ENCODE data around the gene KRTAP10-1. TPM values are rescaled to one million over a fixed set of nuclear protein-coding genes. Genes with fewer than 3 reads are reported as not detected.

Gene KRTAP10-1
- total and polyA plus RNA-seq, 2 donors from 2014 or later, result not detected

DNA sequence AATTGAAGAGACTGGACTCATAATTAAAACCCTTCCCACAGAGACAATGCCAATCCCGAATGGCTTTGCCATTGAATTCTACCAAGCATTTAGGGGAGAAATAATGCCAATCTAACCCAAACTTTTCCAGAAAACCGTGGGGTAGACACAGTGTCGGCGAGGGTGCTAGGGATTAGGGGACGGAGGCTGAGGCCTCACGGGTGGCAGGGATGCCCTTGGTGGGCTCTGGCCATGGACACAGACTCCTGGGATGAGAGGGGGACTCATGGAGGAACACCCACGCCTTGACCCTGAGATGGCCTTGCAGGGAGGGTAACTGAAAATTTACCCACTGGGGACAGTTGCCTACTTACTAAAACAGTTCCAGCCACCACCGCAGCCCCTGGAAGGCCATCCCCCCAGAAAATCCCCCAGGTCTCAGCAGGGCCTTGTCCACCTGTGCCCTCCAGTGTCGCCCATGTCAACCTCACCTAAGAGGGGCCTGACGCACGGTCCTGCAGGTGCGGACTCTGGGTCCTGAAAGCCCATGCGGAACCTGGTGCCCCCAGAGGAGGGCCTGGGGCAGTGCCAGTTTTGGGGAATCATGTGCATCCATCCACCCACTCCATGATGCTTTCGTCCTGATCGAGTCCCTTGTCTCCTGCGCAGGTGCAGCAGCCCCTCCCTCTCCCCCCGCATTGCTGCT lies 38.5 kb upstream of the KRTAP10-1 start:
- Histone ChIP-seq H3K4me1 (ENCODE audit: control insufficient read depth in 2 of 3, insufficient read depth in 2 of 3, low read depth in 1 of 3, low read length in 3 of 3) (no peaks in the 10 kb centered on the region), H3K9ac (ENCODE audit: low read length in 3 of 3) (no peak overlapping the region), H3K27me3 (ENCODE audit: control insufficient read depth, insufficient read depth, low read length) (no peaks in the 10 kb centered on the region), H3K27ac (ENCODE audit: low read depth in 2 of 2, low read length in 2 of 2) (no peak overlapping the region), H3K36me3 (ENCODE audit: control insufficient read depth in 2 of 3, insufficient read depth in 3 of 3, low read length in 3 of 3) (no peaks in the 10 kb centered on the region), H3K9me3 (ENCODE audit: control insufficient read depth in 2 of 3, insufficient read depth in 1 of 3, low read length in 3 of 3) (peaks cover 0 to 10% (median 4%) of the 10 kb centered on the region in 3 donors), H3K4me3 (ENCODE audit: low read length in 3 of 3) (no peak overlapping the region)
- intact Hi-C loops (cut with DNase I), result no loop called here
- TF ChIP-seq, protein P1, sequence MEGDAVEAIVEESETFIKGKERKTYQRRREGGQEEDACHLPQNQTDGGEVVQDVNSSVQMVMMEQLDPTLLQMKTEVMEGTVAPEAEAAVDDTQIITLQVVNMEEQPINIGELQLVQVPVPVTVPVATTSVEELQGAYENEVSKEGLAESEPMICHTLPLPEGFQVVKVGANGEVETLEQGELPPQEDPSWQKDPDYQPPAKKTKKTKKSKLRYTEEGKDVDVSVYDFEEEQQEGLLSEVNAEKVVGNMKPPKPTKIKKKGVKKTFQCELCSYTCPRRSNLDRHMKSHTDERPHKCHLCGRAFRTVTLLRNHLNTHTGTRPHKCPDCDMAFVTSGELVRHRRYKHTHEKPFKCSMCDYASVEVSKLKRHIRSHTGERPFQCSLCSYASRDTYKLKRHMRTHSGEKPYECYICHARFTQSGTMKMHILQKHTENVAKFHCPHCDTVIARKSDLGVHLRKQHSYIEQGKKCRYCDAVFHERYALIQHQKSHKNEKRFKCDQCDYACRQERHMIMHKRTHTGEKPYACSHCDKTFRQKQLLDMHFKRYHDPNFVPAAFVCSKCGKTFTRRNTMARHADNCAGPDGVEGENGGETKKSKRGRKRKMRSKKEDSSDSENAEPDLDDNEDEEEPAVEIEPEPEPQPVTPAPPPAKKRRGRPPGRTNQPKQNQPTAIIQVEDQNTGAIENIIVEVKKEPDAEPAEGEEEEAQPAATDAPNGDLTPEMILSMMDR (IDR thresholded peaks at IDR 0.05; ENCODE audit: borderline replicate concordance, extremely low read depth, insufficient read depth), result no peak
- no peak for FAIRE-seq
- DNase-seq, result no peak

GRCh38 chr21:44576025-44576420 lies 36.0 kb upstream of the KRTAP10-1 start:
- H3K4me3 ChIP-seq (ENCODE audit: low read length in 3 of 3), result no peak overlapping the region
- no peak overlapping the region for H3K27ac ChIP-seq (ENCODE audit: low read depth in 2 of 2, low read length in 2 of 2)
- no peak for FAIRE-seq
- intact Hi-C loops (cut with DNase I), result no loop called here
- H3K4me1 ChIP-seq (ENCODE audit: control insufficient read depth in 2 of 3, insufficient read depth in 2 of 3, low read depth in 1 of 3, low read length in 3 of 3), result no peaks in the 10 kb centered on the region
- H3K36me3 ChIP-seq (ENCODE audit: control insufficient read depth in 2 of 3, insufficient read depth in 3 of 3, low read length in 3 of 3), result no peaks in the 10 kb centered on the region
- no peak overlapping the region for H3K9ac ChIP-seq (ENCODE audit: low read length in 3 of 3)
- TF ChIP-seq, protein P1 (IDR thresholded peaks at IDR 0.05; ENCODE audit: borderline replicate concordance, extremely low read depth, insufficient read depth), result no peak
- peaks cover 0 to 10% (median 4%) of the 10 kb centered on the region in 3 donors for H3K9me3 ChIP-seq (ENCODE audit: control insufficient read depth in 2 of 3, insufficient read depth in 1 of 3, low read length in 3 of 3)
- no peaks in the 10 kb centered on the region for H3K27me3 ChIP-seq (ENCODE audit: control insufficient read depth, insufficient read depth, low read length)
- DNase-seq, result no peak

DNA sequence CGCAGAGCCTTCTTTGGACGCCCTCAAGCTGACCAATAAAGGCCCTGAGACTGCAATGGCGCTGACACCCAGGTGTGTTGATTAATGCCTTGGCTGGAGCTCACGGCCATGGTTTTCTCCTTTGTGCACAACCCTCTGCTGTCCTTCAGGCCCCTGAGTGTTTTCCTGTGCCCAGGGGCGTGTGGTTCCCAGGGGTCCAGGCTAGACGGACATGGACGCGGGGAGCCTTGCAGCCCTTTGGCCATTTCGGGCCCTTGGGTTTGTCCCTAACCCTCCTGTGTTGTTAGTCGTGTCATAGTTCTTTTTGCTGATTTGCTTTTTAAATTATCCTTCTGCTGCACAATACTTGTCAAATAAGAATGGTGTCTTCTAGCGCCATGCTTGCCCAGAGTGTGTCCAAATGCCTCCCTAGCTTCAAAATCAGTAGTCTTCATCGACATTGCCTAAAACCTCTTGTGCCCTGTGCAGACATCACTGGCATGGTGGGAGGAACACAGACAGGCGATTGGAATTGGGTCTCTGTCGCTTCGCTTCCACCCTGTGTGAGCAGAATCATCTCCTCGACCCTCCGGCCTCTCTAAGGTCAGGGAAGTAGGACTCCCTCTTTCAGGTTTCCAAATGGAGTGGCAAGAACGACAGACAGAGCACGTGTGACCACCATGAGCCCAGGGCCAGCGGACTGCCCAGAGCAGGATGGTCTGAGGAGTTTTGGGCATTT lies 35.5 kb upstream of the KRTAP10-1 start:
- Histone ChIP-seq H3K27ac (ENCODE audit: low read depth in 2 of 2, low read length in 2 of 2) (no peak overlapping the region), H3K4me1 (ENCODE audit: control insufficient read depth in 2 of 3, insufficient read depth in 2 of 3, low read depth in 1 of 3, low read length in 3 of 3) (no peaks in the 10 kb centered on the region), H3K4me3 (ENCODE audit: low read length in 3 of 3) (no peak overlapping the region), H3K36me3 (ENCODE audit: control insufficient read depth in 2 of 3, insufficient read depth in 3 of 3, low read length in 3 of 3) (no peaks in the 10 kb centered on the region), H3K9ac (ENCODE audit: low read length in 3 of 3) (no peak overlapping the region), H3K9me3 (ENCODE audit: control insufficient read depth in 2 of 3, insufficient read depth in 1 of 3, low read length in 3 of 3) (peaks cover 0 to 10% (median 2%) of the 10 kb centered on the region in 3 donors), H3K27me3 (ENCODE audit: control insufficient read depth, insufficient read depth, low read length) (no peaks in the 10 kb centered on the region)
- DNase-seq (no peak), FAIRE-seq (no peak)
- TF ChIP-seq, protein P1 (IDR thresholded peaks at IDR 0.05; ENCODE audit: borderline replicate concordance, extremely low read depth, insufficient read depth), result no peak
- intact Hi-C loops (cut with DNase I), result no loop called here

All from kidney (tissue), 14 donors.